K562 (cell line): Measurements from ENCODE around the gene ACAT2. TPM values are rescaled to one million over a fixed set of nuclear protein-coding genes. Genes with fewer than 3 reads are reported as not detected.

Experiments
- BRF2 ChIP-seq: IDR thresholded peaks from 3 replicates; pipeline ENCODE4 v1.6.1; 2011; ENCODE audit warnings: borderline replicate concordance, mild to moderate bottlenecking; ENCODE audit not compliant: insufficient read length, insufficient read depth
- GTF2A2 ChIP-seq: IDR thresholded peaks from 2 replicates; pipeline ENCODE4 v1.6.1; 2016; ENCODE audit warnings: mild to moderate bottlenecking, missing genetic modification characterization, missing compliant biosample characterization
- NR2F6 ChIP-seq: fragments of 450-650 bp; formaldehyde crosslinking; IDR thresholded peaks from 2 replicates; pipeline ENCODE4 v1.4.0; 2020; ENCODE audit warnings: mild to moderate bottlenecking
- SP1 ChIP-seq: sonication (generic); formaldehyde crosslinking; IDR thresholded peaks from 2 replicates; pipeline ENCODE4 v1.8.1; 2022; ENCODE audit warnings: mild to moderate bottlenecking, missing genetic modification reagents
- SREBF1 ChIP-seq: fragments of 150-350 bp; IDR thresholded peaks from 2 replicates; pipeline ENCODE4 v1.6.1; 2014; ENCODE audit warnings: antibody characterized with exemption, low read depth, low read length, borderline replicate concordance
- XRCC3 ChIP-seq: fragments of 450-650 bp; IDR thresholded peaks from 2 replicates; pipeline ENCODE4 v1.6.1; 2017; ENCODE audit warnings: mild to moderate bottlenecking, moderate library complexity
- ZSCAN29 ChIP-seq: fragments of 450-650 bp; IDR thresholded peaks from 2 replicates; pipeline ENCODE4 v1.6.1; 2017
- polyA plus RNA-seq, 8 experiments: library from polyadenylated mRNA; depleted of rRNA in 4 of 8; stranded (reverse) in 5 of 8; unstranded in 3 of 8; fragments of >200 nt; fragmentation: Nextera tagmentation in 2 of 8; fragmentation: Illumina TruSeq in 1 of 8; extraction: Ambion mirVana in 2 of 8; extraction: Trizol in 1 of 8; gene quantifications; 2 replicates each; pipeline versions ENCODE4 v1.2.1 to v1.2.3, GENCODE V29; 2011 to 2014; ENCODE audit warnings: inconsistent platforms in 1 of 8, missing spikeins in 1 of 8
- total RNA-seq, 7 experiments: library from RNA; depleted of rRNA in 6 of 7; stranded (reverse); fragments of >200 nt in 6 of 7; fragmentation: Illumina TruSeq in 2 of 7; extraction: Trizol in 2 of 7; gene quantifications; 2 replicates each; pipeline versions ENCODE4 v1.2.1 to v1.2.3, GENCODE V29; 2011 to 2021; ENCODE audit warnings: low replicate concordance in 1 of 7
- TF ChIP-seq, protein P1 (sequence below): IDR thresholded peaks from 2 replicates; pipeline ENCODE4 v1.6.1; 2016; ENCODE audit warnings: missing genetic modification characterization, missing compliant biosample characterization
- TF ChIP-seq, protein P2 (sequence below): sonication (generic); formaldehyde crosslinking; IDR thresholded peaks from 2 replicates; pipeline ENCODE4 v1.8.1; 2023; ENCODE audit warnings: mild to moderate bottlenecking, missing genetic modification reagents
- TF ChIP-seq, protein P3 (sequence below), 2 experiments: IDR thresholded peaks in 1 of 2; conservative IDR thresholded peaks in 1 of 2; 2 replicates each; pipeline ENCODE4 v1.6.1; 2016; ENCODE audit warnings: low read depth in 2 of 2, mild to moderate bottlenecking in 1 of 2, missing compliant biosample characterization in 1 of 2, missing genetic modification characterization in 1 of 2, moderate library complexity in 1 of 2

The ACAT2 gene
- total and polyA plus RNA-seq, 9 of the 15 experiments (the other 6 are each of a cell fraction or from before 2014, with no cell fraction given), result 63.0 to 309 (median 144) TPM

GRCh38 chr6:159819932-159820640 lies 58.2 kb downstream of the ACAT2 start (continued):
- TF ChIP-seq, protein P1, sequence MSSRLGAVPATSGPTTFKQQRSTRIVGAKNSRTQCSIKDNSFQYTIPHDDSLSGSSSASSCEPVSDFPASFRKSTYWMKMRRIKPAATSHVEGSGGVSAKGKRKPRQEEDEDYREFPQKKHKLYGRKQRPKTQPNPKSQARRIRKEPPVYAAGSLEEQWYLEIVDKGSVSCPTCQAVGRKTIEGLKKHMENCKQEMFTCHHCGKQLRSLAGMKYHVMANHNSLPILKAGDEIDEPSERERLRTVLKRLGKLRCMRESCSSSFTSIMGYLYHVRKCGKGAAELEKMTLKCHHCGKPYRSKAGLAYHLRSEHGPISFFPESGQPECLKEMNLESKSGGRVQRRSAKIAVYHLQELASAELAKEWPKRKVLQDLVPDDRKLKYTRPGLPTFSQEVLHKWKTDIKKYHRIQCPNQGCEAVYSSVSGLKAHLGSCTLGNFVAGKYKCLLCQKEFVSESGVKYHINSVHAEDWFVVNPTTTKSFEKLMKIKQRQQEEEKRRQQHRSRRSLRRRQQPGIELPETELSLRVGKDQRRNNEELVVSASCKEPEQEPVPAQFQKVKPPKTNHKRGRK (tag), result no peak
- no peak for TF ChIP-seq XRCC3
- TF ChIP-seq NR2F6, result peak; percentile 57; the same call in 1 of the 2 replicates
- TF ChIP-seq, protein P2, sequence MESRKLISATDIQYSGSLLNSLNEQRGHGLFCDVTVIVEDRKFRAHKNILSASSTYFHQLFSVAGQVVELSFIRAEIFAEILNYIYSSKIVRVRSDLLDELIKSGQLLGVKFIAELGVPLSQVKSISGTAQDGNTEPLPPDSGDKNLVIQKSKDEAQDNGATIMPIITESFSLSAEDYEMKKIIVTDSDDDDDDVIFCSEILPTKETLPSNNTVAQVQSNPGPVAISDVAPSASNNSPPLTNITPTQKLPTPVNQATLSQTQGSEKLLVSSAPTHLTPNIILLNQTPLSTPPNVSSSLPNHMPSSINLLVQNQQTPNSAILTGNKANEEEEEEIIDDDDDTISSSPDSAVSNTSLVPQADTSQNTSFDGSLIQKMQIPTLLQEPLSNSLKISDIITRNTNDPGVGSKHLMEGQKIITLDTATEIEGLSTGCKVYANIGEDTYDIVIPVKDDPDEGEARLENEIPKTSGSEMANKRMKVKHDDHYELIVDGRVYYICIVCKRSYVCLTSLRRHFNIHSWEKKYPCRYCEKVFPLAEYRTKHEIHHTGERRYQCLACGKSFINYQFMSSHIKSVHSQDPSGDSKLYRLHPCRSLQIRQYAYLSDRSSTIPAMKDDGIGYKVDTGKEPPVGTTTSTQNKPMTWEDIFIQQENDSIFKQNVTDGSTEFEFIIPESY (CRISPR knock-in tag), result no peak
- TF ChIP-seq SP1 (CRISPR knock-in tag), result no peak
- TF ChIP-seq, protein P3, sequence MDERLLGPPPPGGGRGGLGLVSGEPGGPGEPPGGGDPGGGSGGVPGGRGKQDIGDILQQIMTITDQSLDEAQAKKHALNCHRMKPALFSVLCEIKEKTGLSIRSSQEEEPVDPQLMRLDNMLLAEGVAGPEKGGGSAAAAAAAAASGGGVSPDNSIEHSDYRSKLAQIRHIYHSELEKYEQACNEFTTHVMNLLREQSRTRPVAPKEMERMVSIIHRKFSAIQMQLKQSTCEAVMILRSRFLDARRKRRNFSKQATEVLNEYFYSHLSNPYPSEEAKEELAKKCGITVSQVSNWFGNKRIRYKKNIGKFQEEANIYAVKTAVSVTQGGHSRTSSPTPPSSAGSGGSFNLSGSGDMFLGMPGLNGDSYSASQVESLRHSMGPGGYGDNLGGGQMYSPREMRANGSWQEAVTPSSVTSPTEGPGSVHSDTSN (CRISPR knock-in tag; IDR thresholded peaks at IDR 0.05; ENCODE audit: low read depth), result no peak
- TF ChIP-seq, protein P3 (tag; conservative IDR thresholded peaks at IDR 0.05; ENCODE audit: low read depth), result no peak
- no peak for TF ChIP-seq SREBF1
- no peak for TF ChIP-seq GTF2A2 (tag)
- TF ChIP-seq ZSCAN29, result no peak
- no peak for TF ChIP-seq BRF2
